ENCODE data around the gene MATN1. TPM values are rescaled to one million over a fixed set of nuclear protein-coding genes. Genes with fewer than 3 reads are reported as not detected.

Gene MATN1
- total RNA-seq, 1 donor from 2014 or later: 0.54 TPM

DNA sequence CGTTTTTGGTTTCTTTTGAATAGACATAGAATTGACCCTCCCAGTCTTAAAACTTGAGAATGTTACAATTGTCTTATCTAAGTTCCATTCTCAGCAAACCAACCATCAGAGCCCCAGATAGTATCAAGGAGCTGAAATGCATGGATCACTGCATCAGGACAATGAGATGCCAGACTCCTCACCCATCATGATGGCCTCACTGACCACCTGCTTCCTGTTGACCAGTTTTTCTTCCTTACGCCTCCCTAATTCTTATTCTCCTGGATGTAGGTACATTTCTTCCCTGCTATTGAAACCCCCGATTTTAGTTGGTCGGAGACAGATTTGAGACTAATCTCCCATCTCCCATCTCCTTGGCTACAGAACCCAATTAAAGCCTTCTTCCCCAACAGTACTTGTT lies 17.7 kb downstream of the MATN1 start:
- no peaks in the 10 kb centered on the region for H3K36me3 Mint-ChIP-seq (ENCODE audit: low read depth)
- TF ChIP-seq, protein P1, sequence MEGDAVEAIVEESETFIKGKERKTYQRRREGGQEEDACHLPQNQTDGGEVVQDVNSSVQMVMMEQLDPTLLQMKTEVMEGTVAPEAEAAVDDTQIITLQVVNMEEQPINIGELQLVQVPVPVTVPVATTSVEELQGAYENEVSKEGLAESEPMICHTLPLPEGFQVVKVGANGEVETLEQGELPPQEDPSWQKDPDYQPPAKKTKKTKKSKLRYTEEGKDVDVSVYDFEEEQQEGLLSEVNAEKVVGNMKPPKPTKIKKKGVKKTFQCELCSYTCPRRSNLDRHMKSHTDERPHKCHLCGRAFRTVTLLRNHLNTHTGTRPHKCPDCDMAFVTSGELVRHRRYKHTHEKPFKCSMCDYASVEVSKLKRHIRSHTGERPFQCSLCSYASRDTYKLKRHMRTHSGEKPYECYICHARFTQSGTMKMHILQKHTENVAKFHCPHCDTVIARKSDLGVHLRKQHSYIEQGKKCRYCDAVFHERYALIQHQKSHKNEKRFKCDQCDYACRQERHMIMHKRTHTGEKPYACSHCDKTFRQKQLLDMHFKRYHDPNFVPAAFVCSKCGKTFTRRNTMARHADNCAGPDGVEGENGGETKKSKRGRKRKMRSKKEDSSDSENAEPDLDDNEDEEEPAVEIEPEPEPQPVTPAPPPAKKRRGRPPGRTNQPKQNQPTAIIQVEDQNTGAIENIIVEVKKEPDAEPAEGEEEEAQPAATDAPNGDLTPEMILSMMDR (conservative IDR thresholded peaks at IDR 0.05): no peak
- H3K27ac Mint-ChIP-seq (ENCODE audit: unreplicated experiment): no peak overlapping the region
- no peak overlapping the region for H3K4me3 Mint-ChIP-seq
- no peak for DNase-seq (ENCODE audit: low read depth, low spot score)
- H3K27me3 Mint-ChIP-seq (ENCODE audit: low read depth): no peaks in the 10 kb centered on the region
- H3K4me1 Mint-ChIP-seq: peaks cover 11% of the 10 kb centered on the region
- H3K9me3 Mint-ChIP-seq: no peaks in the 10 kb centered on the region

DNA sequence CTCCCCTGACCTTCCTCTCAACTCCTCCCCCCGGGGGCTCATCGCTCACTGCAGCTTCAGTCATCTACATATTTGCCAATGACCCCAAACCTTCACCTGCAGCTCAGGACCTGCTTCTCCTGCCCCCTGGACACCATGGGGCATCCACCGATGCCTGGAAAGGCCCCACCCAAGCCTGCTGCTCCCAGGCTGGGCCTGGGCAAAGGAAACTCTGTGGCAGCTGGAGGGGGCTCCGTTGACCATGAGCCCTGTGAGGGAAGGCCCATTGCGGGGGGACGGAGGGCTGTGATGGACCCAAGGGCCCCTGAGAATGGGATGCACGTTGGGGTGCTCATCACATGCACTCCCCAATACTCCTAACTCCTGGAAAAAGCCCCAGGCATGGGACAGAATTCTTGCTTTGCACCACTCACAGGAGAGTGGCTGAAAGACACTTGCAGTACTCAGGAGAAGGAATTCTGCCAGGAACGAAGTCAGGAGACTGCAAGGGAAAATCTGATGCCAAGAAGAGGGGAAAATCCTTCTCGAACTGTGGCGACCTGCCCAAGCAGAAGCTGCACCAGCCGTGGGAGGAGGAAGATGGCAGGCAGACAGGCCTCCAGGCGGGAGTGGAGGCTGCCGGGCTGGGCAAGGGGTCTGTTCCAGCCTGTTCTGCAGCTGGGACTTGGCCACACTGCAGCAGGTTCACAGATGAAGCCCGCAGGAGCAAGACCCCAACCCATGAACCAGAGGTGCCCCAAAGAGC lies 18.4 kb downstream of the MATN1 start:
- DNase-seq (ENCODE audit: low read depth, low spot score): no peak
- TF ChIP-seq, protein P1 (conservative IDR thresholded peaks at IDR 0.05): no peak
- no peak overlapping the region for H3K4me3 Mint-ChIP-seq
- H3K36me3 Mint-ChIP-seq (ENCODE audit: low read depth): no peaks in the 10 kb centered on the region
- no peak overlapping the region for H3K27ac Mint-ChIP-seq (ENCODE audit: unreplicated experiment)
- no peaks in the 10 kb centered on the region for H3K9me3 Mint-ChIP-seq
- H3K4me1 Mint-ChIP-seq: peaks cover 11% of the 10 kb centered on the region
- H3K27me3 Mint-ChIP-seq (ENCODE audit: low read depth): no peaks in the 10 kb centered on the region

DNA sequence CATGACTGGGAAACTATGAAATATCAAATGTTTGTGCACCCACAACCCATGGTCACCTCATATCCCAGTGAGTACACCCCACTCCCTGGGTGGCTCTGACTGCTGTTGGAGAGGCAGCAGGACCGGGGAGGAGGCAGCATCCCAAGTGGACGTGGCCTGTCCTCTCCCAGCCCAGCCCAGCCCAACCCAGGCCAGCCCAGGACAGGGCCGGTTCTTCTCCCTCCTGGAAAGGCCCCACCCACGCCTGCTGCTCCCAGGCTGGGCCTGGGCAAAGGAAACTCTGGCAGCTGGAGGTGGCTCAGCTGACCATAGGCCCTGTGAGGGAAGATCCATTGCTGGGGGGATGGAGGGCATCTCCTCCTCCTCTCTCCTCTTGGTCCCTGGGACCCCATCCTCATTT lies 19.1 kb downstream of the MATN1 start:
- H3K9me3 Mint-ChIP-seq: no peaks in the 10 kb centered on the region
- H3K36me3 Mint-ChIP-seq (ENCODE audit: low read depth): no peaks in the 10 kb centered on the region
- H3K4me1 Mint-ChIP-seq: peaks cover 11% of the 10 kb centered on the region
- TF ChIP-seq, protein P1 (conservative IDR thresholded peaks at IDR 0.05): no peak
- H3K27ac Mint-ChIP-seq (ENCODE audit: unreplicated experiment): no peak overlapping the region
- no peak overlapping the region for H3K4me3 Mint-ChIP-seq
- H3K27me3 Mint-ChIP-seq (ENCODE audit: low read depth): no peaks in the 10 kb centered on the region
- DNase-seq (ENCODE audit: low read depth, low spot score): no peak

DNA sequence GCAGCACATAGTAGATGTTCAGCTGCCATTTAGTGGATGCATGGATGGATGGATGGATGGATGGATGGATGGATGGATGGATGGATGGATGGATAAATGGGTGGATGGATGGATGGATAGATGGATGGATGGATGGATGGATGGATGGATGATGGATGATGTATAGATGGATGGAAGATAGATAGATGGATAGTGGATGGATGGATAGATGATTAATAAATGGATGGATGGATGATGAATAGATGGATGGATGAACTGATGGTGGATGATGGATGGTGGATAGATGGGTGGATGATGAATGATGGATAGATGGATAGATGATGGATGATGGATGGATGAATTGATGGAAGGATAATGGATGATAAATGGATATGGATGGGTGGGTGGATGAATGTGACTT lies 20.6 kb downstream of the MATN1 start:
- DNase-seq (ENCODE audit: low read depth, low spot score): no peak
- Mint-ChIP-seq H3K4me1 (peaks cover 6% of the 10 kb centered on the region), H3K27me3 (ENCODE audit: low read depth) (no peaks in the 10 kb centered on the region), H3K4me3 (no peak overlapping the region), H3K9me3 (no peaks in the 10 kb centered on the region), H3K36me3 (ENCODE audit: low read depth) (no peaks in the 10 kb centered on the region), H3K27ac (ENCODE audit: unreplicated experiment) (no peak overlapping the region)
- TF ChIP-seq, protein P1 (conservative IDR thresholded peaks at IDR 0.05): no peak

DNA sequence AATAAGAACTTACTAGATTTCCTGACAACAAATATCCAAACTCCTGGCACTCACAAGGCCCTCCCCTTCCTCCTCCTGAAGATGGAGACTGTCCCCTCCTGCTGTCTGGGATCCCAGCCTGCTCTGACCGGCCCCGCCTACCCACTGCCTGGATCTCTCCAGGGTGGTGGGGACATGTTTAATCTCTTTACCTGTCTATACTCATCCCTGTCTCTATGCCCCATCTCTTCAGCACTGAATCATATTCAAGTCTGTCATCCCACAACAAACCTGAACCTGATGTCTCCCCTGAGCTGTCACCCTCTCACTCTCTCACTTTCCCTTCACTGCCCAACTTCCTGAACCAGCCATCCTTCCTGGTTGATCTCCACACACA lies 22.1 kb downstream of the MATN1 start:
- no peak for DNase-seq (ENCODE audit: low read depth, low spot score)
- TF ChIP-seq, protein P1 (conservative IDR thresholded peaks at IDR 0.05): no peak
- Mint-ChIP-seq H3K36me3 (ENCODE audit: low read depth) (no peaks in the 10 kb centered on the region), H3K27ac (ENCODE audit: unreplicated experiment) (no peak overlapping the region), H3K9me3 (no peaks in the 10 kb centered on the region), H3K4me1 (peaks cover 5% of the 10 kb centered on the region), H3K27me3 (ENCODE audit: low read depth) (no peaks in the 10 kb centered on the region), H3K4me3 (no peak overlapping the region)

Measured in neural crest cell (in vitro differentiated cells).